Fibroblast of skin of right quadriceps (primary cell): ENCODE data around the gene KCNK13.
A peak's percentile ranks its signal among the peaks of the same experiment; 100 is the strongest.
"Not testable (repeated sequence)": the region's sequence is repeated elsewhere in the genome, so short reads cannot be mapped to it uniquely, and the experiment has no call there.

Experiments used
- DNase-seq: peaks from one replicate; pipeline ENCODE4 v3.0.0-alpha.2; 2013

Gene KCNK13

GRCh38 chr14:90061685-90062126, at the start of gene KCNK13:
Gene KCNK13, plus strand, starts transcription at chr14:90061994. Its CDS starts 212 bp downstream, at chr14:90062206.
- no peak for DNase-seq

GRCh38 chr14:90017371-90017770, 44.4 kb upstream of the KCNK13 start:
- DNase-seq, result no peak

- DNase-seq, result no peak
These were observed 41.8 kb upstream of the KCNK13 start for GRCh38 chr14:90019824-90020523.

- no peak for DNase-seq
These were observed 38.5 kb upstream of the KCNK13 start for GRCh38 chr14:90023176-90023896.

- no peak for DNase-seq
These were observed 36.9 kb upstream of the KCNK13 start for GRCh38 chr14:90024910-90025309.

GRCh38 chr14:90026608-90027007, 35.2 kb upstream of the KCNK13 start:
- DNase-seq, result not testable (repeated sequence)

- DNase-seq, result no peak
These were observed 34.0 kb upstream of the KCNK13 start for GRCh38 chr14:90027842-90028241.

- DNase-seq, result no peak
These were observed 27.6 kb upstream of the KCNK13 start for GRCh38 chr14:90034156-90034555.

- DNase-seq, result no peak
These were observed 26.8 kb upstream of the KCNK13 start for GRCh38 chr14:90034835-90035525.

- peak; percentile 32 for DNase-seq
These were observed 22.4 kb upstream of the KCNK13 start for GRCh38 chr14:90039253-90040010.

- no peak for DNase-seq
These were observed 21.4 kb upstream of the KCNK13 start for GRCh38 chr14:90040411-90040810.

GRCh38 chr14:90042496-90043252, 19.1 kb upstream of the KCNK13 start:
- no peak for DNase-seq

GRCh38 chr14:90045616-90046015, 16.2 kb upstream of the KCNK13 start:
- no peak for DNase-seq

GRCh38 chr14:90049390-90049789, 12.4 kb upstream of the KCNK13 start:
- DNase-seq, result no peak

- no peak for DNase-seq
These were observed 11.5 kb upstream of the KCNK13 start for GRCh38 chr14:90050271-90050670.

- DNase-seq, result no peak
These were observed 8.8 kb upstream of the KCNK13 start for GRCh38 chr14:90053044-90053443.

- DNase-seq, result no peak
These were observed 7.0 kb upstream of the KCNK13 start for GRCh38 chr14:90054803-90055202.

- no peak for DNase-seq
These were observed 5.0 kb upstream of the KCNK13 start for GRCh38 chr14:90056826-90057225.

GRCh38 chr14:90058876-90059458, 2.8 kb upstream of the KCNK13 start:
- DNase-seq, result no peak

- DNase-seq, result peak; percentile 34
These were observed 1.4 kb upstream of the KCNK13 start for GRCh38 chr14:90060312-90060964.

- DNase-seq, result no peak
These were observed 669 bp upstream of the KCNK13 start for GRCh38 chr14:90060965-90061684.
